ENCODE measurements around the gene MACROD1. TPM values are rescaled to one million over a fixed set of nuclear protein-coding genes. Genes with fewer than 3 reads are reported as not detected.

MACROD1 gene
- total and polyA plus RNA-seq, 2 of the 13 experiments (the other 11 are each of a cell fraction or from before 2014, with no cell fraction given), result 23.1 to 34.5 TPM

DNA sequence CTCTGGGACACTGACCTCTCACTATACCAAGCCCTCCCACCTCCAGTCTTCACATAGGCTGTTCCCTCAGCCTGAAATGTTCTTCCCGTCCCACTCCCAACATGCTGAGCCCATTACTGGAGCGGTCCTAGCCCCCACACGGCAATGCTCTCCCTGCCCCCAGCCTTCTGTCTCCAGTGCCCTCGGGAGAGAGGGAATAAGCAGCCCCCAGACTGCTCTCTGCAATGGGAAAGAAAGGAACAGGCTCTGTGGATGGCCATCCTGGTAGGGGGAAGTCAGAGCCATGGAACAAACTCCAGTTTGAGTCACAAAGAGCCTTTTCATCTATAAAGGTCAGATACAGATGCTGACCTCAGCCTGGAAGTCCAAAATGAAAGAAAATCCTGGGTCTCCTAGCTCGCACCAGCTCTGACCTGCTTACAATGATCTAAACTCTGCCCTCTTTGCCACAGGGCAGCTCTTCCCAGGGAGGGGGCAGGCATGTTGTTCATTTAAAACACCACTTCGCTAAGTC is 67.5 kb downstream of the MACROD1 start (continued):
- TF ChIP-seq CENPBD1 (CRISPR knock-in tag; IDR thresholded peaks at IDR 0.05; ENCODE audit: borderline replicate concordance, low read depth) (no peak), HES4 (CRISPR knock-in tag; IDR thresholded peaks at IDR 0.05; ENCODE audit: borderline replicate concordance) (no peak), NFIB (CRISPR knock-in tag; IDR thresholded peaks at IDR 0.05; ENCODE audit: borderline replicate concordance) (no peak), ZNF580 (CRISPR knock-in tag; IDR thresholded peaks at IDR 0.05; ENCODE audit: borderline replicate concordance, low read depth) (no peak), PATZ1 (CRISPR knock-in tag; IDR thresholded peaks at IDR 0.05) (0 out of 2 replicates have a peak, but pooled peaks have one; percentile 35), ZFP36 (IDR thresholded peaks at IDR 0.05; ENCODE audit: borderline replicate concordance, low read depth, low read length, partially characterized antibody) (no peak), ZNF232 (CRISPR knock-in tag; IDR thresholded peaks at IDR 0.05; ENCODE audit: borderline replicate concordance) (no peak), SKI (IDR thresholded peaks at IDR 0.05; ENCODE audit: partially characterized antibody) (no peak), SOX5 (CRISPR knock-in tag; IDR thresholded peaks at IDR 0.05; ENCODE audit: borderline replicate concordance) (no peak), XRCC5 (optimal IDR thresholded peaks at IDR 0.05; ENCODE audit: low read length) (peak; percentile 50), SIN3B (IDR thresholded peaks at IDR 0.05; ENCODE audit: low read length) (no peak), RNF219 (CRISPR knock-in tag; IDR thresholded peaks at IDR 0.05) (no peak), ZBTB8A (CRISPR knock-in tag; IDR thresholded peaks at IDR 0.05; ENCODE audit: borderline replicate concordance, low read depth) (no peak), ADNP (CRISPR knock-in tag; IDR thresholded peaks at IDR 0.05) (0 out of 2 replicates have a peak, but pooled peaks have one; percentile 18), BHLHE40 (IDR thresholded peaks at IDR 0.05; ENCODE audit: low read length) (no peak), ZNF670 (CRISPR knock-in tag; IDR thresholded peaks at IDR 0.05; ENCODE audit: borderline replicate concordance) (no peak), JUN (CRISPR knock-in tag; IDR thresholded peaks at IDR 0.05) (no peak), ZFP91 (CRISPR knock-in tag; IDR thresholded peaks at IDR 0.05; ENCODE audit: borderline replicate concordance) (peak; percentile 31; the same call in 1 of the 2 replicates)
- TF ChIP-seq, protein P1, sequence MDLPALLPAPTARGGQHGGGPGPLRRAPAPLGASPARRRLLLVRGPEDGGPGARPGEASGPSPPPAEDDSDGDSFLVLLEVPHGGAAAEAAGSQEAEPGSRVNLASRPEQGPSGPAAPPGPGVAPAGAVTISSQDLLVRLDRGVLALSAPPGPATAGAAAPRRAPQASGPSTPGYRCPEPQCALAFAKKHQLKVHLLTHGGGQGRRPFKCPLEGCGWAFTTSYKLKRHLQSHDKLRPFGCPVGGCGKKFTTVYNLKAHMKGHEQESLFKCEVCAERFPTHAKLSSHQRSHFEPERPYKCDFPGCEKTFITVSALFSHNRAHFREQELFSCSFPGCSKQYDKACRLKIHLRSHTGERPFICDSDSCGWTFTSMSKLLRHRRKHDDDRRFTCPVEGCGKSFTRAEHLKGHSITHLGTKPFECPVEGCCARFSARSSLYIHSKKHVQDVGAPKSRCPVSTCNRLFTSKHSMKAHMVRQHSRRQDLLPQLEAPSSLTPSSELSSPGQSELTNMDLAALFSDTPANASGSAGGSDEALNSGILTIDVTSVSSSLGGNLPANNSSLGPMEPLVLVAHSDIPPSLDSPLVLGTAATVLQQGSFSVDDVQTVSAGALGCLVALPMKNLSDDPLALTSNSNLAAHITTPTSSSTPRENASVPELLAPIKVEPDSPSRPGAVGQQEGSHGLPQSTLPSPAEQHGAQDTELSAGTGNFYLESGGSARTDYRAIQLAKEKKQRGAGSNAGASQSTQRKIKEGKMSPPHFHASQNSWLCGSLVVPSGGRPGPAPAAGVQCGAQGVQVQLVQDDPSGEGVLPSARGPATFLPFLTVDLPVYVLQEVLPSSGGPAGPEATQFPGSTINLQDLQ (CRISPR knock-in tag; IDR thresholded peaks at IDR 0.05), result no peak

Measured in HepG2 (cell line).